HPDE6-E6E7 (cell line): ENCODE results near the gene SALL4.

ENCODE experiments used
- DNase-seq: peaks from one replicate; pipeline ENCODE4 v3.0.0; 2011; ENCODE audit warnings: missing footprints; ENCODE audit errors: extremely low spot score

SALL4 gene

DNA sequence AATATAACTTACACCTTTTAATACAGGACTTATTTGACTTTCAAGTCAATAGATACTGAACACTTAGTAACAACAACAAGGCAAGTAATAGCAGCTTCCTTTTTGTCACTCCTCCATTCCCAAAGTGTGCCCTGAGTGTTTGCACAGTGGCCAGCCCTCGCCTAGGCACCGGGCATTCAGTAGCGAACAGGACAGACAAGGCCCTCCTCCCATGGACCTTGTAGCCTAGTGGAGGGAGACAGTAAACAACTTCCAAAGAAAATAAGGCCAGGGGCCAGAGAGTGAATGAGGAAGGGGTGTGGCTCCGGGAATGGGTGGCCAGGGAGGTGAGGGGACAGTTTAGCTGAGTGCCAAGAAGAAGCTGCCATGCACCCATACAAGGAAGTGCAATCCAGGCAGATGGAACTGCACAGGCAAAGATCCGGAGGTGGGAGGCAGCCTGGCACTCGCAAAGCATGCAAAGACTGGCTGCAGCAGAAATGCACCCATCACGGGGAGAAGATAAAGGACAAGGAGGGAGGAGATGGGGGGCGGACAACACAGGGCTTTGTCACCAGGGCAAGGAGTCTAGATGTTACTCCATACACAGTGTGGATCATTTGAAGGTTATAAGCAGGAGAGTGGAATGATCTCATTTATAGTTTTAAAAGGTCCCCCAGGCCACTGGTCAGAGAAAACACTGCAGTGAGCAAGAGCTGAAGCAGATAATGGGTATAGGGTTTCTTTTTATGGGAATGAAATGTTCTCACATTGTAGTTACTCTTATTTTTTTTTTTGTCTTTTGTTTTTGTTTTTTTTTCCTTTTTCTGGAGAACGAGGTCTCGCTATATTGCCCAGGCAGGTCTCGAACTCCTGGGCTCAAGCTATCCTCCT lies 66.4 kb downstream of the SALL4 start:
- no peak for DNase-seq

GRCh38 chr20:51734876-51735720 lies 67.2 kb downstream of the SALL4 start:
- no peak for DNase-seq

- DNase-seq, result no peak
Measured at GRCh38 chr20:51733070-51733469, 69.3 kb downstream of the SALL4 start.
